ENCODE results near the gene KRT3. TPM values are rescaled to one million over a fixed set of nuclear protein-coding genes. Genes with fewer than 3 reads are reported as not detected.
A peak's percentile ranks its signal among the peaks of the same experiment; 100 is the strongest.
"Not testable (repeated sequence)": the region's sequence is repeated elsewhere in the genome, so short reads cannot be mapped to it uniquely, and the experiment has no call there.

Gene KRT3
- total RNA-seq, 1 donor from 2014 or later, result not detected

DNA sequence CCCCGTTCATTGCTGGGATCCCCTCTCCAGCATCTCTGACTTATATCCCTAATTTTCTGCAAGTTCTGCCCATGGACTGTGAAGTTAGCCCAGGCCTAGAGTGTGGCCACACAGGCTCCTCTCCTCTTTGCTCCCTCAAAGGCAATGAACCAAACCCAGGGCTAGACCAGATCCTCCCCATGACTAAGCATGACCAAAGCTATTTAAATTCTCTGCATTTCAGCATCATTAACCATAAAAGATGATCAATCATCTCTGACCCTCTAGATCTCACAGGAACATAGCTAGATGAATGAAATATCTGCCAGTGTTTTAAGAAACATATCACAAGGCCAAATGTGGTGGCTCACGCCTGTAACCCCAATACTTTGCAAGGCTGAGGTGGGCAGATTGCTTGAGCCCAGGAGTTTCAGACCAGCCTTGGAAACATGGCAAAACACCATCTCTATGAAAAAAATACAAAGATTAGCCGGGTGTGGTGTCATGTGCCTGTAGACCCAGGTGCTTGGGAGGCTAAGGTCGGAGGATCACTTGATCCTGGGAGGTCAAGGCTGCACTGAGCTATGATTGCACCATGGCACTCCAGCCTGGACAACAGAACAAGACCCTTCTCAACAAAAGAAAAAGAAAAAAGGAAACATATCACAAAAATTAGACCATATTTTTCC is 2.2 kb upstream of the KRT3 start:
- peak; percentile 73 for DNase-seq (ENCODE audit: low read depth)

DNA sequence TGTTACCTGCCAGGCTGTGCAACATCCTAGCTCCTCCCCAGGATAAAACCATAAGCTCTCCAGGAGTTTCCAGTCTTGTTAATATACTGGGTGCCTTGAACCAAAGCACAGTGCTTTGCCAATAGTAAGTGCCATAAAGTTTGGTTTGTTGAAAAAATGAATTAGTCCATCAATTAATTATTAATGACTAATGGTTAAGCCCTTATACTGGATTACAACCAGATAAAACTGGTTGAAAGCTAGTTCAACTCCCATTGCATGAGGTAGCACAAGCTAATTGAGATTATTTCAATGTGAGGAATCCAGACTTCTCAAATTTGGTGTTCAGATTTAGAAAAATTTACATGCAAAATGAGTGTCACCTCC is 1.6 kb upstream of the KRT3 start:
- peak; percentile 26 for DNase-seq (ENCODE audit: low read depth)

DNA sequence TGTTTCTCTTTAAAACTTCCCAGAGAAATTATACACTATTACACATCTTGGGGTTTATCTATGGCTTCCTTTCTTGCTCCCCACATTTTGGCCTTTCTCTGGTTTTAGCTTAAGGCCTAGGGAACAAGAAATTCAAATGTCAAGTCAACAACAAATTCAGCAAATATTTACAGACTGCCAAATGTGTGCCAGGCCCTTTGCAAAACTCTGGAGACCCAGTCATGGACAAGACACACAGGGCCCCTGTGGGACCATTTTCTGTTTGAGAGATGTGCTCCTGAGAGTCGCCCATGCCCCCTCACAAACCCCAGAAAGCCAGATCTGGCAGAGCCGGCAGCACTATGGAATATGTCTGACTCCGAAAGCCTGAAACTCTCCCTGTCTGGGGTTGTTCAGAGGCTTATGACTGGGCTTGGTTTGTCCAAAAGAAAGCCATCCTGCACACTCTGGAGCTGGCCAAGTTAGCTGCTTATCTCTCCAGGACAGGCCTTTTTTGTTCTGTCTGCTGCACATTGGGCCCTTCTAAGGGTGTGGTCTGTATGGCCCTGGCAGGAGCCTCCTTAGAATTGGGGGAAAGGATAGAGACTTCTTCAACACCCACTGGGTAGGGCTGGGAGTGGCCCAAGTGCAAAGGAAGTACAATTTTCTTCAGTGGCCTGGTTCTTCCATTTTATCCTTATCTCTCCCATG is 1.1 kb upstream of the KRT3 start:
- DNase-seq (ENCODE audit: low read depth), result no peak

DNA sequence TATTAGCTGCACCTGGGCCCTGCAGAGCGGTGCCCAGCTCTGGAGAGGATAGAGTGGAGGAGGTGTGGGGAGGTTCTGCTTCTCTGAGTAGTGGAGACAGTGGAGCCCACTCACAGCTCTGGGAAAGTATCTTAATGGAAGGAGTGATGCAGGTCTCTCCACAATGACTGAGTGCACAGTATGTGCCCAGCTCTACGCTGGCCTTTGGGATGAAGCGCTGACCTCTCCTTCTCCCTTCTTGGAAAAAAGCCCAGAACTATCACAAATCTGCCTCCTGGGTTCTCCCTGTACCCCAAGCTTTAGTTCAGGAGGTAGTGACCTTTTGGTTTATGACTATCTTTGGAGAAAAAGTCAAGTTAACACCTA is 495 bp upstream of the KRT3 start:
- DNase-seq (ENCODE audit: low read depth), result no peak

DNA sequence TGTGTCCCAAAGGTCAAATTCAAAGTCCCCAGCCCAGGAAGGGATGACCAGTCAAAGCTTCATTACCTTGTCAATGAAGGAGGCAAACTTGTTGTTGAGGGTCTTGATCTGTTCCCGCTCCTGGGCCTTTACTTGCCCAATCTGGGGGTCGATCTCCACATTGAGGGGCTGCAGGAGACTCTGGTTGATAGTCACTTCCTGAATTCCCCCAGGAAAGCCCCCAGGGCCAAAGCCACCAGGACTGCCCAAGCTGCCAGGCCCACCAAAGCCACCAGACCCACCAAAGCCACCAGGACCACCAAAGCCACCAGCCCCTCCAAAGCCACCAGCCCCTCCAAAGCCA is 614 bp downstream of the KRT3 start:
- DNase-seq (ENCODE audit: low read depth), result not testable (repeated sequence)

DNA sequence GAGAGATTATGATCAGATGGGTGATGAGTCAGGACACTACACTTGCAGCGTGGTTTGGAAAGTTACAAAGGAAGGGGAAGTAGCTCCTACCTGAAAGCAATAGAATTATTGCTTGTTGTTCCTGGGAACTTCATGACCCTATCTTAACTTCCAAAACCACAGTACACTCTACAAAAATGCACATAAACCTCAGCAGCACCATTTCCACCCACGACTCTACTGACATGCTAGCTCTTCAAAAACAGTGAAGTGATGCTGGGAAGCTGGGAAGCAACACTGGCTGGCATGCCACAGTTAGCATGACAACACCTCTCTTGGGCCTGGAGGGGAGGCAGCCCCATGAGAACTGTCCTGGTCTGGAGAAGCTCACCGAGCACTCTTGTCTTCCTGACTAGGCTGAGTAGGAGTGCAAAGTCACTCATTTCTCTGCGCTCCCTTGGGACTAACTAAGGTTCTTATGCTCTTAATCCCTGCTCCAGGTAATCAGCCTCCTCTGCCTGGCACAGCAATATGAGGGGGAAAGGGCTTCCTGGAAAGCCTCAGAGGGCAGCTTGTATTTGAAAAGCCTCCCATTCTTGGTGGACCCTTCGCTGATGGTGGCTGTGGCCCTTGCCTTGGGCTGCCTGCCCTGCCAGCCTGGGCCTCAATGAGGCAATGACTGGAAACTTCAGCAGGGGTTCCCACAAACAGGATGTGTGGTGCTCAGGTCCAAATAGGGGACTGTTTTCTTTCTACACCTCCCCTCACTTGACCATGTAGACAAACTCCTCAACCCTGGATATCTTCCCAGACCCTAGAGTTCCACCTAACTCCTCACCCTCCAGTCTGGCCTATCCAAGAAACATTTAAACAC is 1.2 kb downstream of the KRT3 start:
- peak; percentile 67 for DNase-seq (ENCODE audit: low read depth)

DNA sequence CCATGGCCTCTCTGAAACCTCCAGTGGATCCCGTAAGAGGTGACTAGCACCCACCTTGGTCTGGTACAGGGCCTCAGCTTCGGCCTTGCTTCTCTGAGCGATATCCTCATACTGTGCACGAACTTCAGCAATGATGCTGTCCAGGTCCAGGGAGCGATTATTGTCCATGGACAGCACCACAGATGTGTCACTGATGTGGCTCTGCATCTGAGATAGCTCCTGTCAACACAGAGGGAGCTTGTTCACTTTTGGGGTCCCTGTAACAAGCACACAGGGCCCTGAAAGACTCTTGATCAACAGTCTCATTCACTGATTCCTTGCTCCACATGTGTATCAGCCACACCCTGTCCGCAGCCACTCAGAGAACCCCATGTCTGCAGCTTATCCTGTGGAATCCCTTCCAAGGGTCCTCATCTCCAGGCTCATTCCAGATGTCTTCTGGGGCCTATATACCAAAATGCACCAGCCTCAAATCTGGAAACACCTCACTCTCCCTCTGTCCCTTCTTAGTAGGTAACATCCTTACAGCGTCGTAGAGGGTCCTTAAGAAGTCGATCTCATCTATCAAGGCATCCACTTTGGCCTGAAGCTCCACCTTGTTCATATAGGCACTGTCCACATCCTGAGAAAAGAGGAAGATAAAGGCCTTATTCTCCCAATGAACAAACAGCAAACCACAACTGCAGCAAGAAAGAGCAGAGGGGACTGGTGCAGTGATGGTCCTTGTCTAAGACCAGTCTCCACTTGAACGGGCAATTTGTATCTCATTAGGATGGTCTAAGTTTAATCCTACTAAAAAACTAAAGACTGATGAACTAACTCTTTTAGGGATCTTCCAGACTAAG is 3.5 kb downstream of the KRT3 start:
- DNase-seq (ENCODE audit: low read depth), result no peak

DNA sequence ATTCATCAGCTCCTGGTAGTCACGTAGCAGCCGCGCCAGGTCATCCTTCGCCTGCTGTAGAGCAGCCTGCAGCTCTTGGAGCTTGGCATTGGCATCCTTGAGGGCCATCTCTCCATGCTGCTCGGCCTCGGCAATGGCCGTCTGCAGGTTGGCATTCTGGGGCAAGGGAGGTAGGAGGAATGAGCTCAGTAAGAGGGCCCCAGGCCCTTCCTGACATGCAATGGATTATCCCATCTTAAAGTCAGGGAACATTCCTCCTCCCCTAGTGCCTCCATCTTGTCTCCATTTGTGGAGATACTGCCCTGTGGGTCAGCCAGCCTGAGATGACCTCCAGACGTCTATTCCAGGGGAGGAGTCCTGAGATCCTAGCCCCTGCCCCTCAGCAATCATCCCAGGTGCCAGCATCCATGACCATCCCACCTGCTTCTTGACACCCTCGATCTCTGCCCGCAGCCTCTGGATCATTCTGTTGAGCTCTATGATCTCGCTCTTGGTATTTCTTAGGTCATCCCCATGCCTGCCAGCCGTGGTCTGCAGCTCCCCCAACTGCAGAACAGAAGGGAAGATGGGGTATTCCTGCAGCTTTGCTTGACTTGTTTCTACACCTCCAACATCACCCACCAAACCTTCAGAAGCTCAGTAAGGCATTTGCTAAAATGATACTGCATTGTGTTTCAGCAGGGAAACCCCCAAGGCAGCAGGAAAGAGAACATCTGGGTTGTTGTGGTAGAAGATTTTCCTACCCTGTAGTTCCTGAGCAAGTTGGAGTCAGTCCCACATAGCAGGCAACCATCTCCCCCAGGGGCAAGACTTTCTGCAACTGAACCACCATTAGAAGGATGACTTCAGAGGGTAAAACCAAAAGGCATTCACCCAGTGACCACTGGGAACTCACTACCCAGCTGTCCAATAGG is 4.4 kb downstream of the KRT3 start:
- DNase-seq (ENCODE audit: low read depth), result no peak

DNA sequence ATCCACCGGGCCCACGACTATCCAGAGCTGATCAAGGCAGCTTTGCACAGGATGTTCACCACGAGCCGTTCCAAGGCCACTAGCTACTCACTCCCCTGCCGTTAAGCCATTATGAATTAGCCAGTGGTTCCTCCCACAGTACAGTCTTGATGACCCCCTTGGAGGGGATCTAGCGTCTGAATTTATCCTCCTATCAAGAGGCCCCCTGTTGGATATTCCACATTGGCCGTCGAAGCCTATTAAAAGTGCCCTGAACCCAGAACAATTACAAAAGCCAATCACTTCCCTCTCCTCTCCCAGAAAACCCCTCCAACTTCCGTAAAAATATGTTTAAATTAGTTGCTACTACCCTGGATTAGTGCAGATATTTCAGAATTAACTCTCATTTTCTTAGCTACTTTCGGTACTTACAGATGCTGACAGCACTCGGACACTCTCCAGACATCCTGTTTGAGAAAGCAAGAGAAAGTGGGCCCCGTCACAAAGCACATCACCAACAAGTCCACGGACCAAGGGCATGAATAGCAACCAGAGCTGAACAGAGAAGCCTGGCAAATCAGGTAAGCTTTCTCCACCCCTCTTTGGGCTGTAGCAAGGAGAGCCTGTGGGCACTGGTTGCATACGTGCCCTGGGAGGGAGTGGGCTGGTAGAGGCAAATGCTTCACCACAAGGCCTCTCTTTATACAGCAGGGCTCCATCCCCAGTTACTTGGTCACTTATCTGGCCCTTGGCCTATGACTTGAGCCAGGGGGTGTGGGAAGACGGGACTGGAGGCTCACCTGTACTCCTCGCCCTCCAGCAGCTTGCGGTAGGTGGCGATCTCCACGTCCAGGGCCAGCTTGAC is 5.3 kb downstream of the KRT3 start:
- no peak for DNase-seq (ENCODE audit: low read depth)

DNA sequence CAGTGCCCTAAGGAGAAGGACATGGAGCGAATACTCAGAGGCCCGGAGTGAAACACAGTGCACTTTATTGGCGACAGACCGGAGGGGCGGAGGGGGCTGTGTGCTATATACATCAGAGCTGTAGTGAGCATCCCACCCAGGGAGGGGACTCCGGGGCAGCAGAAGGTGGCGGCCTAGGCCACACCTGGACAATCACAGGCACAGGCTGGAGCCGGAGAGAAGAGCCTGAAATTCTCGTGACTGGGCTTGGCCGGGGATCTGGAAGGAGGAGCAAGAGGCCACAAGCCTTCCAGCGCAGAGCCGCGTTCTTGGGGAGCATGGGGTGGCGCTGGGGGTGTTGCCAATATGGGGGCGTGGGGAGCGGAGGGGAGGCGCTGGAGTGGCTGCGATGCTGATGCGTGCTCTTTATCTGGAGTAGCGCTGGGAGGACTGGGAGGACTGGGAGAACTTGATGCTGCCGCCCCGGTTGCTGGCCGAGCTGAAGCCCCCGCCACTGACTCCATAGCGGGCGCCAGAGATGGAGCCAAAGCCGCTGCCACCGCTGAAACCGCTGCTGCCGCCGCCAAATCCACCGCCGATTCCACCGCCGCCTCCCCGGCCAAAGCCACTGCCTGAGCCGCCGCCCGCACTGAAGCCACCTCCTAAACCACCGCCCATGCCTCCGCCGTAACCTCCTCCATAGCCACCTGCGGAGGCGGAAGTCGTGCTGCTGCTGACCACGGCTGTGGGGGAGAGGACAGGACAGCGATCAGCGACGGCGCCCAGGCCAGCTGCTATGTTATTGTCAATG is 6.1 kb downstream of the KRT3 start:
- DNase-seq (ENCODE audit: low read depth), result no peak

DNA sequence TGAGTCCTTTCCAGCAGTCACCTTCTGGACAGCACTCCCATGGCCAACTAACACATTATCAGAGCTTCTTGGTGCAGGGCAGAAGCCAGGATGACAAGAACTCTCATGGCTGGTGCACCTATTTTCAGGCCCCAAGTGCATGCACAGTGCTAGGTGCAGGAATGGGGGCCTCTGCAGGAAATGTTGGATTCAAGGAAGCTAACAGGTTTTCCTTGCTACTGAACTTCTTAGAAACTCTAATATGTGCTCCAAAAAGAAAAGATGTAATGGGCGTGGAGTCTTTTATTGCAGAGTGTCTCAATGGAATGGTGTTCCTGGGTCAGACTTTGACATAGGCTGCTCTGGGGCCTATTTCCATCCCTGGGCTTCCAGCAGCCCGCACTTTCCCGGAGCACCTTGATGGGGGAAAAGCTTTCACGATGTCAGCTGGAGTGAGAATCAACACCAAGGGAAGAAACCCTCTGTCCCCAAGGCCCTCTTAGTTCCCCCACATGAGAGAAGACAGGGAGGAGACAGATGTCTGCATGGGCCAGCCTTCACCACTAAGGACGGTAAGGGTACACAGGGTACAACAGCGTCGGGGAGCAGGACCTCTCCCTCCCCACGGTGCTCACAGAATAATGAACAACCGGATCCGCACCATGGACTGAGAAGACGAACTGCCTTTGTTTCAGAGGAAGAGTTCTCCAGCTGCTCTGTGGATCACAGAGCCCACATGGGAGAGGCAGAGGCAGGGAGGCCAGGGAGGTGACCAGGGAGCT is 6.9 kb downstream of the KRT3 start:
- no peak for DNase-seq (ENCODE audit: low read depth)

DNA sequence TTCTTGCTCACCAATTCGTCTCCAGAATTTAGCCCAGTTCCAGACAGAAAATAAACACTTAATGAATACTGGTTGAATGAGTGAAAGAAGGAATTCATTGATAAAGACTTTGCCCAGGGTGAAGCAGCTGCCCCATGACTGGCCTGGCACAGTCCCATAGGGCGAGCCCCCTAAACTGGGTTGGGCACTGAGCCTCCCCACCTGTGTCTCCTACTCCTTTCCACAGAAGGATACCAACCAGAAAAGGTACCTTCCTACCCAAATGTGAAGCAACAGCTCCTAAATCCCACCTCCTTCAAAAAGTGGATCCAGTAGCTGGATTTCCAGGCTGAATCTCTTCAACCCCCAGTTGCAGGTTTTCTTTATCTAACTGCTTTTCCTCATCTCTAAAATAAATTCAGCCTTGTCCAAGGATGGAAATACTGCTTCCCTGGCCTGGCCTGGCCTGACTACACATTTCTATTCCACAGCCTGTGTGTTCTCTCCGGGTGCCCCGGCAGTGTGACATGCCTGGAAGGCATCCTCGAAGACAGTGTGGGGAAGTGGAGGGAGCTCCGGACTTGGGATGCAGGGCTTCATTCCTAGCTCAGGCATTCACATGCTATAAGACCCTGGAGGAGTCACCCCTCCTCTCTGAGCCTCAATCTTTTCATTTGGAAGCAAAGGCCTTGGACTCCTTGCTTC is 7.6 kb downstream of the KRT3 start:
- no peak for DNase-seq (ENCODE audit: low read depth)

DNA sequence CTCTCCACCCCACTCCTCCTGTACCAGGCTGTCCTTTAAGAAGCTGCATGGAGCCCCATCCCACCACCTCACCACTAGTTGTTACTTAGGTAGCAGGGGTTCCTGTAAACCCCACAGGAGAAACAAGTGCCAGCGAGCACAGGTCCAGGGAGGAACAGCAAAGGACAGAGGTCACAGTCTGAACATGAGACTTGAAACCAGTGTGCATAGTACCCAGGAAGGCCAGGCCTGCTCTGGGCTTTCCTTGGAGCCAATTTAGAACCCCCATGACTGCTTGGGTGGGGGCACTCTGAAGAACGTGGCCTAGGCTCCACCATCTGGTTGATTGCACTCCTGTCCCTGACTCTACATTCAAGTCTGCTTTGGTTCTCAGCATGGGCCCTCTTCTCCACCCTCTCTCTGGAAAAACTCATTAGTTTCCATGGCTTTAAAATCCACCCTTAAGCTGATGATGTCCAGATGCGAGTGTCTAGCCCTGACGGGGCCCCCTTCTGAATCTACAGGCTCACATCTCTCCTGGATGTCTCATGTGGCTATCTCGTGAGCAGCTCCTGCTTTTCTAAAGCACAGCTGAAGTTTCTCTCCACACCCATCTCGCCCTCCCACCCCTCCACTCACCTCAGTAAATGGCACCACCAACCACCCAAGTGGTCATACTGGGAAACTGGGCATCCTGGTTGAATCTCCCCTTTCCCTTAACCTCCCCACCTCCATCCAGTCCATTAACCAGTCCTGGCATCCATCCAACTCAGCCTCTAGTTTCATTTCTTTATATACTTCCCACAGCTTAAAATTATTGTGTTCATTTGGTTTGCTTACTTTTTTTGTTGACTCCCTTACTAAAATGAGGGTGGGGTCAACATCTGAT is 8.4 kb downstream of the KRT3 start:
- no peak for DNase-seq (ENCODE audit: low read depth)

DNA sequence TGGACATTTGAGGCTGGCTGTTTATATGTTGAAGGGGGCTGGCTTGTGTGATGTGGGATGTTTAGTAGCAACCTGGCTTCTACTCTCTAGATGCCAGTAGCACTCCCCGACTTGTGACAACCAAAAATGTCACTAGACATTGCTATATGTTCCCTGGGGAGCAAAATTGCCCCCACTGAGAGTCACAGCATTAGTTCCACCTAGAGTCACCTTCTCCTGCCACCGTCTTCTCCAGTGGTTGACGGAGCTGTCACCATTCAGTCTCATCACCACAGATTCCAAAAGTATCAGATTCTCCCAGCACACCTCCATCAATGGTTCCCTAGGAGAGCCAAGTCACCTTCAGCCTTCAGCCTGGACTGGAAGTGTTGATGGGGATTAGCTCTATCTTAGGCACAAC is 11.0 kb downstream of the KRT3 start:
- DNase-seq (ENCODE audit: low read depth), result no peak

DNA sequence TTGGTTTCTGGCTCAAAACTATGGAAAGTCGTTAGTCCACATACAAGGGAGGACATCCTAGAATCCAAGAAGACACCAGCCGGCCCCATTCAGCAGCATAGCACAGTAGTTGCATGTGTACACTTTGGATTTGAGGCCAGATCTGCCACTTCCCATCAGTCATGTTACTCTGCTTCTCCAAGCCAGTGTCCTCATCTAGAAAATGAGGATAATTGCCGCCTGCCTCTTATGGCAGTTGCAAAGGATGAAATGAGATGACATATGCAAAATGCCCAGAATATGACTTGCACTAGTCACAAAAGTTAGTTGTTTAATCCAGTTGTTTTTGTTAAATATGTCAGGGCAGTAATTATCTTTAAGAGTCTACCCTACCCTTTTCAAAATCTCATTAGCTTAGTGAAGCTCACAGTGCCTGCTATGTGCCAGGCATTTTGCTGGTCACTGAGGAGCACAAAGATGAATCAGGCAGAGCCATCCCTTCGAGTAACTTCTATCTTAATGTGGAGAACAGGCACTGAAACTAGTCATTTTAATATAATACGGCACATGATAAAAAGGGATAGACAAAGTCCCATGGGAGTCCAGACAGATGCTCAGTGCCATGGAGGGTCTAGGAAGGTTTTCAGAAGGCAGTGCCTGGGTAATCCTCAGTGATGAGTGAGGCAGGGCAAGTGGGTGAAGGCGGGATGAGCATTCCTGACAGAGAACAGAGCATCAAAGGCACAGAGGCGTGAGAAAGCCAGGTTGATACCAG is 12.2 kb downstream of the KRT3 start:
- no peak for DNase-seq (ENCODE audit: low read depth)

DNA sequence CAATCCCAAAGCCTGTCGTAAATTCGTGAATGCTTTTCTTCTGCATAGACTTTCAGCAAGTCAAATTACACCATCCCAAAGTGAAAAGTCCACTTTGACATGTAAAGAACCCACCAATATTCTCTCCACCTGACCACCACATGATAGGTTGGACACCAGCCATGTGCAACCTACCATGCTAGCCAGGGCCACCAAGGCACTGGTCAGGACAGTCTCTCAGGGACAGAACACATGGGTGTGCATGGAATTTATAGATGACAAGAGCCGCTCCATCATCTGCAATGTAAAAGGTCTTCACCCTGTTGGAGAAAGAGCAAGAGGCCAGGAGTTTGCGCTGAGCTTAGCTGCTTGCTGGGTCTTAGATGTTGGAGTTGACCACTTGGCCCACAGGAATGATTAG is 13.4 kb downstream of the KRT3 start:
- no peak for DNase-seq (ENCODE audit: low read depth)
